ENCODE measurements around the gene NPHP1.

DNA sequence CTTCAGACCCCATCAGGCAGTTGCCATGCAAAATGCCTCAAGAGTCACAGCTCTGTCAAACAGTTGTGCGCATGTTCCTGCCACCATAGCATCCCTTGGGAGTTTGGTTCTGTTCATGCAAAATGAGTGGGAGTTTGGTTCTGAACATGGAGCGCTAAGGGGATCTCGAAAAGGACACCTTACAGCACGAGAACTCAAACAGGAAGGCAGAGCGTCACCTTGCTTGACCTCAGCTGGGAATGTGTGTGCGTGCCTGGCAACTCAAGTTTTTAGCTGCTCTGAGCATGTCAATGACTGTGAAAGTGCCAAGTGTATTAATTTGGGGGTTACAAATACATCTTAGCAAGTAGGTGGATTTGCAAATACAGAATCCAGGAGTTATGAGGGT, 105.8 kb downstream of the NPHP1 start:
- TF ChIP-seq, protein P1, sequence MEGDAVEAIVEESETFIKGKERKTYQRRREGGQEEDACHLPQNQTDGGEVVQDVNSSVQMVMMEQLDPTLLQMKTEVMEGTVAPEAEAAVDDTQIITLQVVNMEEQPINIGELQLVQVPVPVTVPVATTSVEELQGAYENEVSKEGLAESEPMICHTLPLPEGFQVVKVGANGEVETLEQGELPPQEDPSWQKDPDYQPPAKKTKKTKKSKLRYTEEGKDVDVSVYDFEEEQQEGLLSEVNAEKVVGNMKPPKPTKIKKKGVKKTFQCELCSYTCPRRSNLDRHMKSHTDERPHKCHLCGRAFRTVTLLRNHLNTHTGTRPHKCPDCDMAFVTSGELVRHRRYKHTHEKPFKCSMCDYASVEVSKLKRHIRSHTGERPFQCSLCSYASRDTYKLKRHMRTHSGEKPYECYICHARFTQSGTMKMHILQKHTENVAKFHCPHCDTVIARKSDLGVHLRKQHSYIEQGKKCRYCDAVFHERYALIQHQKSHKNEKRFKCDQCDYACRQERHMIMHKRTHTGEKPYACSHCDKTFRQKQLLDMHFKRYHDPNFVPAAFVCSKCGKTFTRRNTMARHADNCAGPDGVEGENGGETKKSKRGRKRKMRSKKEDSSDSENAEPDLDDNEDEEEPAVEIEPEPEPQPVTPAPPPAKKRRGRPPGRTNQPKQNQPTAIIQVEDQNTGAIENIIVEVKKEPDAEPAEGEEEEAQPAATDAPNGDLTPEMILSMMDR (IDR thresholded peaks at IDR 0.05; ENCODE audit: insufficient read depth, low read length, poor library complexity, severe bottlenecking): no peak
- no peak for TF ChIP-seq EZH2phosphoT487 (conservative IDR thresholded peaks at IDR 0.05; ENCODE audit: low read length)
